Testis (tissue), 3 donors: ENCODE measurements around the gene CHMP6. TPM values are rescaled to one million over a fixed set of nuclear protein-coding genes. Genes with fewer than 3 reads are reported as not detected.

ENCODE experiments used
- DNase-seq: peaks from one replicate; pipeline ENCODE4 v3.0.0-alpha.2; 2019
- H3K27ac ChIP-seq, 2 donors: fragments of 200-600 bp; sonication (generic); one replicate each; pipeline ENCODE4 v1.5.1; 2019
- H3K27me3 ChIP-seq: fragments of 200-600 bp; sonication (generic); one replicate; pipeline ENCODE4 v1.5.1; 2019
- H3K36me3 ChIP-seq: fragments of 200-600 bp; sonication (generic); one replicate; pipeline ENCODE4 v1.5.1; 2017; ENCODE audit warnings: low read depth; ENCODE audit errors: missing control alignments
- H3K4me1 ChIP-seq: fragments of 200-600 bp; sonication (generic); one replicate; pipeline ENCODE4 v1.5.1; 2019
- H3K4me3 ChIP-seq, 2 donors: fragments of 200-600 bp; sonication (generic); one replicate each; pipeline ENCODE4 v1.5.1; 2017 to 2019
- H3K9me3 ChIP-seq: fragments of 200-600 bp; sonication (generic); one replicate; pipeline ENCODE4 v1.5.1; 2017
- CTCF ChIP-seq, 3 experiments: fragments of 450-650 bp in 2 of 3; fragments of 200-600 bp in 1 of 3; sonication (generic) in 1 of 3; IDR thresholded peaks; one replicate each; pipeline ENCODE4 v1.5.1; 2016 to 2019; ENCODE audit warnings: antibody characterized with exemption in 3 of 3, mild to moderate bottlenecking in 2 of 3, moderate library complexity in 1 of 3
- POLR2A ChIP-seq: fragments of 450-650 bp; IDR thresholded peaks from one replicate; pipeline ENCODE4 v1.6.1; 2017; ENCODE audit warnings: antibody characterized with exemption, mild to moderate bottlenecking, moderate library complexity
- WGBS, 2 donors: methylation state at CpG; one replicate each; pipeline ENCODE4 v1.1.5; 2018; 5-methylcytosine and 5-hydroxymethylcytosine counted together
- intact Hi-C: fragments of 100-400 bp; cut with DNase I; formaldehyde crosslinking; loops from one replicate; pipeline ENCODE4 v1.15.1; 2023; ENCODE audit warnings: low total_unique reads
- polyA plus RNA-seq: library from polyadenylated mRNA; stranded (reverse); fragments of 350-450 nt; fragmentation: Illumina TruSeq; extraction: RNeasy Lipid Tissue Mini Kit (QIAGEN cat#74804); gene quantifications from one replicate; pipeline ENCODE4 v1.2.3, GENCODE V29; 2014; ENCODE audit warnings: low read depth, low replicate concordance; ENCODE audit not compliant: insufficient read depth
- total RNA-seq, 2 donors: library from RNA; depleted of rRNA; stranded (reverse); fragments of >200 nt; gene quantifications; one replicate each; pipeline ENCODE4 v1.2.3, GENCODE V29; 2016

Gene CHMP6
- total and polyA plus RNA-seq, 3 donors from 2014 or later, result 18.5 to 29.8 (median 28.2) TPM

DNA sequence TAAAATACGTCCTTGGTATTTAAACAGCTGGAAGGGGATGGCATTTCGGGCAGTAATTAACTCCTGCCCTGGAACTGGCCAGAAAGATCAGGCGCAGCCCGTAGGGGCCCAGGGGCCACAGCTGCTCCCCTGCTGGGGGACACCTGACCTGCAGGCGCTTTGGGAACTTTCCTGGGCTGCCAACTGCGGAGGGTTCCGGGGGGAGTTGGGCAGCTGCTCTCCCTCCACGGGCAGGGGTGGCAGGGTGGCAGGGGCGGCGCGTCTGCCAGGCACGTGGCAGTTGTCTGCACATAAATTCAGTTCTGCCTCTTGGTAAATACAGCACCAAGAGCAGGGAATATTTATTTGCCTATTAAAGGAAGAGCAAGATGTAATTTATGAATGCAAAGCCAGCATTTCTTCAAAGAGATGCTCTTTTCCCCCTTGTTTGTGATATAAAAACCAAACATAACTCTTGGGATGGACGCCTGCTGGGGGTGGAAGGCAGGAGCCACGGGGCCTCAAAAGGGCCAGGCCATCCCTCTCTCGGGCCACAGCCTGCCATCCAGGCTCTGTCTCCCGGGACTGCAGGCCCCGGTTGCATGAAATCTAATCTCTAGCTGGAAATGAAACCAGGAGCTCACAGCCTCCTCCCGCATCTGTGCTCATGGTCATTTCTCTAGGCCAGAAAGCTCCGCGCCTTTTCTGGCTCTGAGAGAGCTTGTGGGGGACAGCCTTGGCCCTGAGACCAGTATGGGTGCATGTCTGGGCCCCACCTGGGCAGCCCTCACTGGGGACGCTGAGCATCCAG, 29.9 kb upstream of the CHMP6 start:
- Histone ChIP-seq H3K4me3 (no peak overlapping the region), H3K27ac (no peak overlapping the region), H3K4me1 (peaks cover 15% of the 10 kb centered on the region), H3K9me3 (no peaks in the 10 kb centered on the region), H3K27me3 (no peaks in the 10 kb centered on the region), H3K36me3 (no peaks in the 10 kb centered on the region)
- 78 to 84% methylated on average over 11 to 21 of the region's 21 CpGs for WGBS, 2 donors
- intact Hi-C loops, result loop anchor here (10.0 kb wide), 1 partner anchor 97 kb away; no protein-coding TSS in a partner anchor
- TF ChIP-seq POLR2A (no peak), CTCF (IDR thresholded peaks at IDR 0.05) (no peak)
- no peak for DNase-seq

DNA sequence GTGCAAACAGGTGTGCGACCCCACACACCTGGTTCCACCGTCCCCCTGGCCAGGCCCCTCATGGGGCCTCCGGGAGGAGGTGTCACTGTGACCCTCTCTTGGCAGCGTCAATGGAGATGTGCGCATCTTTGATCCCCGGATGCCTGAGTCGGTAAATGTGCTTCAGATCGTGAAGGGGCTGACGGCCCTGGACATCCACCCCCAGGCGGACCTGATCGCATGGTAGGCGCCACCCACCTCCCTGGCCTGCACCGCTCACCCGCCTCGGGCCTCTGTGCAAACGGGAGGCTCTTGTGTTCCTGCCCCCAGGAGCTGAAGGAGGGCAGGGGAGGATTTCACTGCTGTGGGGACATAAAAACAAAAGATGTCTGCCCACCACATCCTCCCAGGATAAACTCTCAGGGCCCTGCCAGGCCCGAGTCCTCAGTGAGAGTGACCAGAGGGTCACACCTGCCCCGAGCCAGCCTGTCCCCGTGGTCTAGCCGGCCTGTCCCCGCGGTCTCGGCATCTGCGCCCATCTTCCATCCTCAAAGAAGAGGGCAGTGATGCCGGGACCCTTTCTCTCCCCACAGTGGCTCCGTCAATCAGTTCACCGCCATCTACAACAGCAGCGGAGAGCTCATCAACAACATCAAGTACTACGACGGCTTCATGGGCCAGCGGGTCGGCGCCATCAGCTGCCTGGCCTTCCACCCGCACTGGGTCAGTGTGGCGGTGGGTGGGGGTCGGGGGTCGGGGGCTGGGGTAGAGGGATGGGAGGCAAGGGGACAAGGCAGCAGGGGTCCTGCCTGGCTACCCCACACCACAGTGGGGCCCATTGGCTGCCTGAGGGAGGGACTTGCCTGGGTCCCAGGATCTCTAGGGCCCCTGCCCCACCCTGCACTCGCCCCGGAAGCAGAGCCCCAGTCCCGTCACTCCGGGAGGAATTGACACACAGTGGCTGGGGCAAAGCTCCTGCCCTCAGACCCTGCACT, 29.0 kb upstream of the CHMP6 start:
- no peaks in the 10 kb centered on the region for H3K9me3 ChIP-seq
- H3K27ac ChIP-seq, result no peak overlapping the region
- H3K27me3 ChIP-seq, result no peaks in the 10 kb centered on the region
- intact Hi-C loops, result loop anchor here (10.0 kb wide), 1 partner anchor 98 kb away; no protein-coding TSS in a partner anchor
- no peaks in the 10 kb centered on the region for H3K36me3 ChIP-seq
- TF ChIP-seq CTCF (IDR thresholded peaks at IDR 0.05) (no peak), POLR2A (no peak)
- 91 to 93% methylated on average over 24 to 41 of the region's 41 CpGs for WGBS, 2 donors
- no peak for DNase-seq
- H3K4me3 ChIP-seq, result no peak overlapping the region
- H3K4me1 ChIP-seq, result peaks cover 15% of the 10 kb centered on the region

DNA sequence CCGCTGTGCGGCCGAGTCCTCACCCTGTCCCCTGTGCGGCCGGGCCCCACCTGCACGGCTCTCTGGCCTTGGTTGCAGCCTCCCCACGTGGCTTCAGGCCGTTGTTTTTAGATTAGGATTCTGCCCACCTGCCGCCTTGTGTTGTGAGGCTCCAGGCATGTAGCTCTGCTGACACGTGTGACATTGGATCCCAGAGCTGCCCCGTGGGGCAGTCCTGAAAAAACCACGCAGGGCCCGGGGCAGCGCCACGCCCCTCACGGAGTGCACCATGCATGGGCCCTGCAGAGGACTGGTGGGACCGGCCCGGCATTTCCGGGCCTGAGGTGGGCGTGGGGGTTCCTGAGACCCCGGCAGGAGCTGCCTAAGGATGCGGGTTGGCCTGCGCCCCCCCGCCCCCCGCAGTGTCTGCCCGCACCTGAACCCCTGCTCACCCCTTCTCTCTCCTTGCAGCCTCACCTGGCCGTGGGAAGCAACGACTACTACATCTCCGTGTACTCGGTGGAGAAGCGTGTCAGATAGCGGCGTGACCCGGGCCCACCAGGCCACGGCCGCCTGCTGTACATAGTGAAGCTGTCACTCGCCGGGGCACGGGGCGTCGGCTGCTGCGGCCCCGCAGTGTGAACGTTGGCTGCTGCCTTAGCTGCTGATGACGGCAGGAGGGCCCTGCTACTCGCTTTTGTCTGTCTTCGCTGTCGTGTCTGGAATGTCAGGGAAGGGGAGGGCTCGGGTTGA, 27.7 kb upstream of the CHMP6 start:
- no peaks in the 10 kb centered on the region for H3K36me3 ChIP-seq
- H3K4me1 ChIP-seq, result peaks cover 24% of the 10 kb centered on the region

More for the DNA sequence above, 27.7 kb upstream of the CHMP6 start:
- intact Hi-C loops, result loop anchor here (10.0 kb wide), 1 partner anchor 99 kb away; no protein-coding TSS in a partner anchor
- H3K9me3 ChIP-seq, result no peaks in the 10 kb centered on the region
- DNase-seq, result no peak
- H3K4me3 ChIP-seq, result no peak overlapping the region
- no peak for TF ChIP-seq CTCF (IDR thresholded peaks at IDR 0.05)
- no peaks in the 10 kb centered on the region for H3K27me3 ChIP-seq
- H3K27ac ChIP-seq, result no peak overlapping the region
- 93 to 95% methylated on average over 29 to 49 of the region's 49 CpGs for WGBS, 2 donors
